NCI-H82 (cell line): ENCODE results near the gene ASXL2.
"Not testable (repeated sequence)": the region's sequence is repeated elsewhere in the genome, so short reads cannot be mapped to it uniquely, and the experiment has no call there.

Experiments used
- DNase-seq: peaks from one replicate; lab custom pipeline; 2025; lab: John Stamatoyannopoulos, UW

Gene ASXL2

GRCh38 chr2:25878361-25879132, at the start of gene ASXL2:
TSS of gene ASXL2 (minus strand) at chr2:25878487. CDS start at chr2:25878222, 265 bp downstream.
- peak; percentile 99 for DNase-seq

- DNase-seq: no peak
These were observed 48.9 kb upstream of the ASXL2 start for GRCh38 chr2:25926984-25927756.

GRCh38 chr2:25922501-25922900, 44.2 kb upstream of the ASXL2 start:
- no peak for DNase-seq

- DNase-seq: no peak
These were observed 42.6 kb upstream of the ASXL2 start for GRCh38 chr2:25920786-25921415.

GRCh38 chr2:25920336-25920735, 42.0 kb upstream of the ASXL2 start:
- no peak for DNase-seq

- DNase-seq: no peak
These were observed 39.5 kb upstream of the ASXL2 start for GRCh38 chr2:25917832-25918231.

GRCh38 chr2:25917411-25917810, 39.1 kb upstream of the ASXL2 start:
- not testable (repeated sequence) for DNase-seq

- DNase-seq: not testable (repeated sequence)
These were observed 37.9 kb upstream of the ASXL2 start for GRCh38 chr2:25915944-25916772.

- DNase-seq: not testable (repeated sequence)
These were observed 37.1 kb upstream of the ASXL2 start for GRCh38 chr2:25915411-25915810.

GRCh38 chr2:25913696-25913973, 35.3 kb upstream of the ASXL2 start:
- DNase-seq: not testable (repeated sequence)

GRCh38 chr2:25912851-25913695, 34.8 kb upstream of the ASXL2 start:
- peak; percentile 5 for DNase-seq

- not testable (repeated sequence) for DNase-seq
These were observed 31.3 kb upstream of the ASXL2 start for GRCh38 chr2:25909574-25909973.

- DNase-seq: no peak
These were observed 26.8 kb upstream of the ASXL2 start for GRCh38 chr2:25905126-25905525.

GRCh38 chr2:25903216-25903776, 25.0 kb upstream of the ASXL2 start:
- no peak for DNase-seq

- no peak for DNase-seq
These were observed 21.2 kb upstream of the ASXL2 start for GRCh38 chr2:25899404-25899970.

GRCh38 chr2:25897506-25897905, 19.2 kb upstream of the ASXL2 start:
- no peak for DNase-seq

- not testable (repeated sequence) for DNase-seq
These were observed 18.0 kb upstream of the ASXL2 start for GRCh38 chr2:25896308-25896707.

GRCh38 chr2:25895610-25896009, 17.3 kb upstream of the ASXL2 start:
- DNase-seq: no peak

- peak; percentile 24 for DNase-seq
These were observed 16.7 kb upstream of the ASXL2 start for GRCh38 chr2:25895018-25895417.

- DNase-seq: peak; percentile 23
These were observed 16.0 kb upstream of the ASXL2 start for GRCh38 chr2:25894135-25894830.
